HG02970 (cell line): ENCODE data around the gene GUCY2D.
"Not testable (repeated sequence)": the region's sequence is repeated elsewhere in the genome, so short reads cannot be mapped to it uniquely, and the experiment has no call there.

Experiments used
- ATAC-seq: cut with Tn5 transposase; IDR thresholded peaks from one replicate; pipeline ENCODE4 v1.9.1; 2021; ENCODE audit warnings: mild to moderate bottlenecking, moderate library complexity, moderate number of reproducible peaks; ENCODE audit not compliant: unreplicated experiment, low FRiP score

Gene GUCY2D

DNA sequence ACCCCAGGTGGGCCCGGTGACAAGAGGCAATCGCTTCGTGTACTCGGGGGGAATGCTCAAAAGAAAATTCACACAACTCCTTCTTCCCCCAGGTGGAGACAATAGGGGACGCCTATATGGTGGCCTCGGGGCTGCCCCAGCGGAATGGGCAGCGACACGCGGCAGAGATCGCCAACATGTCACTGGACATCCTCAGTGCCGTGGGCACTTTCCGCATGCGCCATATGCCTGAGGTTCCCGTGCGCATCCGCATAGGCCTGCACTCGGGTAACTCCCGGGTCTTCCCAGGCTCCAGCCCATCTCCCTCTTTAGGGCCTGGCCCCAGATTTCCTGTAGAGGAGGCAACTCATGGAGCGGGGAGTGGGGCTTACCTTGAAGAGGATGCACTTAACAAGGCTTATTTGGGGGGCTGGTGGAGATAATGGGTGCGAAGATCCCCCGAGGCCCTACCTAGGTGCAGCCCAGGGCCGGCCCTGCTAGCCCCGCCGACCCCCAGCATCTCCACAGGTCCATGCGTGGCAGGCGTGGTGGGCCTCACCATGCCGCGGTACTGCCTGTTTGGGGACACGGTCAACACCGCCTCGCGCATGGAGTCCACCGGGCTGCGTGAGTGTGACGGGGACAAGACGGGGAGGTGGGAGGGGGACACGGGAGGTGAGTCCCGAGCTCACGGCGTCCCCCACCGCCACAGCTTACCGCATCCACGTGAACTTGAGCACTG lies 13.0 kb downstream of the GUCY2D start:
- ATAC-seq = no peak

DNA sequence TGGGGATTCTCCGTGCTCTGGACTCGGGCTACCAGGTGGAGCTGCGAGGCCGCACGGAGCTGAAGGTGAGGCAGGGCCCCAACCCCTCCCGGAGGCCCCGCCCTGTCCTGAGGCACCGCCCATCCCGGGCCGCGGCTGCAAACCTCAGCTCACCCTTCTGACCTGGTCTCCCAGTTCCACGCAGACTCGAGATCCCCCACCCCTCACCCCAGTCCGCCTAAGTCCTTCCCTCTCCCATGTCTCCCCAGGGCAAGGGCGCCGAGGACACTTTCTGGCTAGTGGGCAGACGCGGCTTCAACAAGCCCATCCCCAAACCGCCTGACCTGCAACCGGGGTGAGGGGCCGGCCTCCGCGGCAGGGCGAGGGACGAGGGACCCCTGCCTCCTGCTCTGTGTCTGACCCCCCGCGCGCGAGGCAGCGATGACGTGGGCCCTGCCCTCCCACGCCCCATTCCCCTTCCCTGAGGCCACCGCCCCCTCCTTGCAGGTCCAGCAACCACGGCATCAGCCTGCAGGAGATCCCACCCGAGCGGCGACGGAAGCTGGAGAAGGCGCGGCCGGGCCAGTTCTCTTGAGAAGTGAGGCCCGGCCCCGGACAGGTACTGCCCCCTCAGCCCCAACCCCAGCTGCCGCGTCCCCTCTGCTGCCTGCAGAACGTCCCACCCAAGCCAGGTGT lies 13.7 kb downstream of the GUCY2D start:
- no peak for ATAC-seq

DNA sequence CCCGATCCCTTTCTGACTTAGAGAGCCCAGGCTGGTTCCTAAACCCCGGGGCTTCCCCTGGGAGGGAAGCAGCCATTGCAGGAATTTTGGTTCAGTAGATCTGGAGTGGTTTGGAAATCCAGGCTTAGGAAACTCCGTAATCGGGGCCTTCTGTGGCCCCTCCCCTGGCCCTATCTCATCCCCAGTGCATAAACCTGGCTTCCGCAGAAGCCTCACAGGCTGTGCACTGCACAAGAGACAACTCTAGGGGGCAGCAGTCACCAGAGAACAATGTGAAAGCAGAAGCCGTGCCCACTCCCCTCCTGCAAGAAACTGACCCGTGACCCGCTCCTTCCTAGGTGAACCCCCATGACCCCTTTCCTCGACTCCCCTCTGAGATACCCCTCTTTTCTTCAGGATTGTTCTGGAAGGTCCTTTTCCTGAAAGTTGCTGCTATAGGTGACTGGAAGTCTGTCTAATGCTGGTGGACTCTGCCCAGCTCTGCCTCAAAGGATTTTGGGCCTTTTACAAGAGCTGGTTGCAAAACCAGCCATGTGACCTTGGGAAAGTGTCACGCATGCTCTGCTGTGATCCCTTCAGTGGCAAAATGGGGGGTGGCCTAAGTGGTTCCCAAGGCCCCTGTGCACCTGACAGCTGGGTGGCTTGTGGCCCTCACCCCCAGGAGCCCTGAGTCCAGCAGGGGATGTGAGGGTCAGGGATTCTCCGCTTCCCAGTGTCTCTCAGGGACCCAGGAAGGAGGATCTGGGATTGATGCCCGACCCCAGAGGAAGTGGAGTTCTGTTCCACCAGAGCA lies 14.4 kb downstream of the GUCY2D start:
- ATAC-seq = no peak

DNA sequence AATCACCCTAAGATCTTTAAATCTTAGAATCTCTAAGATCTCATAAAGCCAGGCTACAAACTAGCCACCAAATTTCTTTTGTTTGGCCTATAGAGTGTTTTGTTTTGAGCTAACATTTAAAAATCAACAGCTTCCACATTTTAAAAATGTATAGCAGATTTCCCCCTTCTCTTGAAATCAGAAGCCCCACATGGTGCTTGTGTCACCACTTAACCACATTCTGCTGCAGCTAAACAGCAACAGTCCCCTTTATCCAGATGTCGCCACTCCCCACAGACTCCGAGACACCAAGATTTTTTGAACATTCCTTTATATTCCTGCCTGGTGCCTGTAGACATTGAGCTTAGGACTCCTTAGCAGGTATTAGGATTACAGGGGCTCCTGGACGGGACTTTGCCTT lies 16.0 kb downstream of the GUCY2D start:
- no peak for ATAC-seq

DNA sequence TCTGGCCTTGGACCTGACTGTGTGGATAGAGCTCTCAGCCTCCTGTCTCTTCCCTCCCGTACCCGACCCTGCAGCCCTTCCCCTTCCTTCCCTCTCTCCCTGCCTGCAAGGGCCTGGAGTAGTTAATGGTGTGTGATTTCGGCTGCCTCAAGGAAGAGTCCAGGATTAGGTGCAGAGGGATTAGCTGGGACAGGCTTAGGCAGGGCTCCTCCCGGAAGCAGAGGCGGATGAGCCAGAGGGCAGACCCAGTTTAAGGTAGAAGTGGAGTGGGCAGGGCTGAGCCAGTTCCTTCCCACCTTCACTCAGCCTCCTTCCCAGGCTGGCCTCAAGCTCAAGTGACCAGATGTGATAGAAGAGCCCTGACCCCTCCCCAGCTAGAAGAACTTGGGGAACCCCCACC lies 16.8 kb downstream of the GUCY2D start:
- ATAC-seq = no peak

DNA sequence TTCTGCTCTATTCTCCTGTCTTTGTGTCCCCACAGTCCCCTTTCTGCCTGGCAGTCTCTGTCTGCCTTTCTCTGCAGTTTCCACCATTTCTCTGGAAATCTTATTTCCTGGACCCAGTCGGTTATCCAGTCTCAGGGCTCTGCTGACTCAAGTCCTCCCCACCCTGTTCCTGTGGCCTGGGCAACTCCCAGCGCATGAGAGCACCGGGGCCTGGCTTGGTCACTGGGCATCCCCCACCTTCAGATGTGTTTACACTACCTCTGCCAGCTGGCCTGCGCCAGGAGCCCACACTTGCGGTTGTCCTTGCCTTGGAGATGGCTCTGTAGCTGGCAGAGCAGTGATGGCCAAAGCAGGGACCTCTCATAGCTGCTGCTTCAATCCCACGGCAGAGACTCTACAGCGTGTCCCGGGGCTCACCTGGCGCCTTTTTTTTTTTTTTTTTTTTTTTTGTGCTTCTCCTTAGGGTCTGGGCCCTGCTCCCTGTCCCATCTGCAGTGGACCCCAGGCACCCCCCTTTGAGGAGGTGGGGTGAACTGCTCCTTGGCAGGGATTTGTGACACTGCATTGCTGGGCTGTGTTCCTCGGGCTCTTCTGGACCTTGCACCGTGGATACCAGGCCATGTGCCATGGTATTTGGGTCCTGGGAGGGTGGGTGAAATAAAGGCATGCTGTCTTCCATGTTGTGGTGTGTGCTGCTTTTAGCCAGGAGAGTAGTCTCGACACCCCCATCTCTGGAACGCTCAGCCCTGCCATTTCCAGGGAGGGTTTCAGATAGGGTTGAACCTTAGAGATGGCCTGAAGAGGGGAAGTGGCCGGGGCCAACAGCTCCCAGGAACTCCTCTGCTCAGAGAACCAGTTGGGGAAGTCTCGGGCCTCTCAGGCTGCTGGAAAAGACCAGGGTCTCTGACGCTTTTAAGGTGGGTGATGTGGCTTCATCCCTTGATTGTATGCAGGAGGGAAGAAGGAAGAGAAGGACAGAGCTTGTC lies 17.5 kb downstream of the GUCY2D start:
- ATAC-seq = no peak

DNA sequence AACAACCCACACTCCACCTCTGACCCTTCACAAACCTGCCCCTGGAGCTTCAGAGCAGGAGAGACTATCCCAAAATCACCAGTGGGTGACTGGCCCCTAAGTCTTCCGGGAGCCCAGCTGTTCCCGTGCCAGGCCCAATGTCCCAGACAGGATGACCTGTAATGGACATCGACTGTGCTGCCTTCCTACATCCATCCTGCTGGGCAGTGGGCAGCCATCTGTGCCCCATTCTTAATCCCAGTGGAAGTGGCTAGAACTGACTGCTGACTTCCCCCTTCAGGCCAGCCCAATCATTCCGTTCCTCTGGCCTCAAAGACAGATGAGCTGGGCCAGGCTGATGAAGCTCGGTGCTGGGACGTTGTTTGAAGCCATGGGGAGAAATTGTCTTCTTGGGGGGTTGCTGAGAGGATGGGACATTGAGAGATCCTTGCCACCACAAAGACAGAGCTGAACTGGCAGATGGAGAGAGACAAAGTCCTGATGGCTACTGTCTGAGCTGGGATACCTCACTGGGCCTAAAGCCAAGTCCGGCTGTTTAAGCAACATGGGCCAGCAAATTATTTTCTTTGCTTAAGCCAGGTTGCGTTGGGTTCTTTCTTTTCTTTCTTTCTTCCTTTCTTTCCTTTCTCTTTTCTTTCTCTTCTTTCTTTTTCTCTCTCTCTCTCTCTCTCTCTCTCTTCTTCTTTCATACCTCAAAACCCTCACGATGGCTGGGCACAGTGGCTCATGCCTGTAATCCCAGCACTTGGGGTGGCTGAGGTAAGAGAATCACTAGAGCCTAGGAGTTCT lies 18.6 kb downstream of the GUCY2D start:
- ATAC-seq = no peak

DNA sequence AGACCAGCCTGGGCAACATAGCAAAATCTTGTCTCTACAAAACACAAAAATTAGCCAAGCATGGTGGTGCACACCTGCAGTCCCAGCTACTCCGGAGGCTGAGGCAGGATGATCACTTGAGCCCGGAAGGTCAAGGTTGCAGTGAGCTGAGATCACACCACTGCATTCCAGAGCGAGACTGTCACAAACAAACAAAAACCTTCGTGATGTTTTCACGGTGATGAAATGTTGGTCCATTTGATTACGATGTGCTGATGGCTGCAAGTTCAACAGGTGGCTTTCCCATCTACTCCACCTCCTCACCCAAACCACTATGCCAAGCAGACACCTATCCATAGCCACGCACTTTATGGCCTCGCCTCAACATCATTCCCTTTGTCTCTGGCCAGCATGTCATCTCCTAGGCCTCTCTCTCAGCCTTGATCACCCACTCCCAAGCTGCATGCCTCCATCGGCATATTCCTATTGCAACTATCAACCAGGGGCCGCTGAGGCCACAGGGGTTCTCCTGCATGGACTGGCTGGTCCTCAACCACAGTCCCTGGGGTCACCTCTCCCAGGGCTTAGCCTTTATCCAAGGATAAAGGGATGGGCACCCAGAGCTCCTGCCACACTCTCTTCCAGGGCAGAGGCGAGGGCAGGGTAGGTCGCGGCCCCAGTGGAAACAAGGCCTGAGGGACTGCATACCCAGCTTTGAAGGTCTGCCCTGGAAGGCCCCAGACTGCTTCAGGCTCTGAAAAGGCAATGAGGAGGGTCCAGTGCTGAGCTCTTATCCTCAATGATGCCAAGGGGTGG lies 19.3 kb downstream of the GUCY2D start:
- no peak for ATAC-seq

DNA sequence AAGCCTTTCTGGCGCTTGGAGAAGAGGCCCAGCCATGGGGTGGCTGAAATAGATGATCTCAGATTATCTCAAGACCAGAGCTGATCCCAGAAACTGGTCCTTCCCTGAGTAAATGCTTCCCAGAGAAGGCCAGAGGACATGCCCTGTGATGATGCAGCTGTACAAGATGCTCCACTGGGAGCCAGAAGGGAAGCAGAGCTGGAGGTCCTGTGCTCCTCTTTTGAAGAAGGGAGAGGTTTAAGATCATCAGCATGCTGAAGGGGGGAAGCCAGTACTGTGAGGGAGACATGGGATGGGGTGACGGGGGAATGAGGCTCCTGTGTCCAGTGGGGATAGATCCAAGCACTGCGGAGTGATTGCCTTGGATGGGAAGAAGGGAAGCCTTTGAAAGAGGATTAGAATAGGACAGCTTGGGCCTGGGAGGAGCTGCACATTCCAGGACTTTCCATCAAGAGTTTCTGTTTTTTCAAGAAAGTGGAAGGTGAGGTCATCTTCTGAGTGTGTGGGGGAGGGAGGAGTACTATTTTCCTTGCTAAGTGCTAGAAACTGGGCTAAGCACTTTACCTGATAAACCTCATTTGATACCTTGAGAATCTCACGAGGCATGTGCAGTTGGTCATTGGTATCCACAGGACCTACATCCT lies 20.1 kb downstream of the GUCY2D start:
- no peak for ATAC-seq

DNA sequence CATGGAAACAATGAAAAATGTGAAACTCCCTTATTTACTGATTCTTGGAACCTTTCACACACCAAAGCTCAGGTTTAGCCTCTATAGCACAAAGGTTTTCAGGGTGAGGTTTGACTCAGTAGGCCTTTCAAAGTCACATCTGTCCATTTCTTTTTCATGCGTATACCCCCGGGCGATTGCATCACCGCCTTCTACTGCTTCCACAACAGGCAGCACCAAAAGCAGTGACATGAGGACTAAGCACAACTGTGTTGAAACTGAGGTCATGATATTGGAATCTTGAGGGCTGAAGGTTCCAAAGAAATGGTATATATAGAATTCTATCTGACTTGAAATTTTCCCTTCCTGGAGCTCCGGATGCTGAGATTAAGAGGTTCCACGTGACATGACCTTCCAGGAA lies 21.7 kb downstream of the GUCY2D start:
- ATAC-seq = not testable (repeated sequence)

DNA sequence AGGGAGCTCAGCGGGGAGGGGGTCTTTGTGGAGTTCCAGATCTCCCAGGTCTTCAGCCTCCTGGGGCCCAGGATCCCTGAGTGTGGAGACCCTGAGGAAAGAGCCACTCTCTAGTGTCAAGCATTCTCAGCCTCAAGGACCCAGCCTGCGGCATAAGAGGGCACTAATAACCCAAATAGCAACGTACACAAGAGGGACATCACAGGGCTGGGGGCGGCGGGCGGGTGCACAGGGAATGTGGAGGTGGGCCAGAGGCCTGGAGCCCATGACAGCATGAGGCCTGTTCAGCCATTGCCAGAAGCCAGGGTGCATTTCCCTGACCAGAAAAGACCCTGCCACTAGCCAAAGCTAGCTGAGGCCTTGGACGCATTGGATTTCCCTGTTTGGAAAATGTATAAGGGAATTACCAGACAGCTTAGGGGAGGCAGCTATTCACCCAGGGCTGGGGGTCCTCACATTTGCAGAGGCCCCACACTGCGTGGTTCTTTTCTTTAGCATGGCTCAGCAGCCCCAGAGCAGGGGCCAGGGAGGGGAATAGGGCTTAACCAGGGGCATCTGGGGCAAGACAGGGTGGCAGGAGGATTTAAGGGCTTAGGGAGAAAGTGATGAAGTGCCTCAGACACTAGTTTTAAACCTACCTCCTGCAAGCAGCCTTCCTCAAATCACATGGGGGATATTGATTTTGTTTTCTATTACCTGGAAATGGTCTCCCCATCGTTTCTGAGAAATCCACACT lies 22.9 kb downstream of the GUCY2D start:
- ATAC-seq = no peak

DNA sequence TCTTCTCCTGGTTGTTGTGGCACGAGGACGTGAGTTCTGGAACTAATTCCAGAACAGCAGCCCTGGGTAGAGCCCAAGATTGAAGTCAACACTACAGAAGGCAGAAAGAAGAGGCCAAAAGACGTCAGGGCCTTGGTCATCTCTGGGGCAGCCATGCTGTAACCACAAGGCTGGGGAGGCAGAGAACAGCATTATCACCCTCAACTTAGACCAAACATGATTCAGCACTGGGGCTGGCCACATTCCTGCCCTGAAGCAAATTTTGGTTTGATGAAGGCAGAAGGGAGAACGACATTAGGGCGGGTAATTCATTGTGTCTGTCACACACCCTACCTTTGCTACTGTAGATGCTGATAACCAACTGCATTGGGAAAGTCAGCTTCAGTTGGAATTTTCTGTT lies 26.7 kb downstream of the GUCY2D start:
- ATAC-seq = no peak

DNA sequence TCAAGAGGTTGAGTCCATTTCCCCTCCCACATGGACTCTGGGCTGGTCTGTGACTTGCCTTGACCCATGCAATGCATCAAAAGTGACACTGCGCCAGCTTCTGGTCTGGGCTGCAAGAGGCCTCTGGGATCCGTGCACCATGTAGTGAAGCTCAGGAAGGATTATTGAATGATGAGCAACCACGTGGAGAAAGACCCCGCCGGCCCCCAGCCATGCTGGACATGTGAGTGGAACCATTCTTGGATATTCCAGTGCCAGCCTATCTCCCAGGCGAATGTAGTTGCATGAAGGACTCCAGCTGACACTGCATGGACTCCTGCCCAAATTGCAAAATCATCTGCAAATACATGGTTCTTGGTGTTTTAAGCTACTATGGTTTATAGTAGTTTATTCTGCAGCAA lies 28.8 kb downstream of the GUCY2D start:
- no peak for ATAC-seq

DNA sequence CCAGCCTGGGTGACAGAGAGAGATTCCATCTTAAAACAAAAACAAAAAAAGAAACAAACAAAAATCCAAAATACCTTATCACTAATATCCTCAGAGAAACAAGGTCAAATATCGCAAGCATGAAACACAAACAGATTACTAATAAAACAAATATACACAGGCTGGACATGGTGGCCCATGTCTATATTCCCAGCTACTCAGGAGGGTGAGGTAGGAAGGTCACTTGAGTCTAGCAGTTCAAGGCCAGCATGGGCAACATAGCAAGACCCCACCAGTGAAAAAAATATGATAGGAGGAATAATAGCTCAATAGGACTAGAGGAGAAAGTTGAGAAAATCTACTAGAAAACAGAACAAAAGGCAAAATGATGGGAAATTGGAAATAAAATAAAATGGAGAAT lies 29.5 kb downstream of the GUCY2D start:
- ATAC-seq = no peak

DNA sequence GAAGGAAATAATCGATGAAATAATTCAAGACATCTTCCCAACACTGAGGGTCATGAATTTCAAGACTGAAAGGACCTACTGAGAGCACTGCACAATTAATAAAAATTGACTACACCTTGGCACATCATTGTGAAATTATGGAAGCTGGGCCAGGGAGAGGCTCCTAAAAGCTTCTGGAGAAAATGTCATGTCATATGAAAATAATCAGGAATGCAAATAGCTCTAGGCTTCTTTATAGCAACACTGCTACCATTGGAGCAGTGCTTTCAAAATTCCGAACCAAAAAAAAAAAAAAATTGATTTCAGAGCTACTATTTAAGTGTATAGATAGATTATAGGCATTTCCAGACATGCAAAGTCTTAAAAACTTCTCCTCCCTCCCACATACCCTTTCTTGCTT lies 30.0 kb downstream of the GUCY2D start:
- ATAC-seq = no peak

DNA sequence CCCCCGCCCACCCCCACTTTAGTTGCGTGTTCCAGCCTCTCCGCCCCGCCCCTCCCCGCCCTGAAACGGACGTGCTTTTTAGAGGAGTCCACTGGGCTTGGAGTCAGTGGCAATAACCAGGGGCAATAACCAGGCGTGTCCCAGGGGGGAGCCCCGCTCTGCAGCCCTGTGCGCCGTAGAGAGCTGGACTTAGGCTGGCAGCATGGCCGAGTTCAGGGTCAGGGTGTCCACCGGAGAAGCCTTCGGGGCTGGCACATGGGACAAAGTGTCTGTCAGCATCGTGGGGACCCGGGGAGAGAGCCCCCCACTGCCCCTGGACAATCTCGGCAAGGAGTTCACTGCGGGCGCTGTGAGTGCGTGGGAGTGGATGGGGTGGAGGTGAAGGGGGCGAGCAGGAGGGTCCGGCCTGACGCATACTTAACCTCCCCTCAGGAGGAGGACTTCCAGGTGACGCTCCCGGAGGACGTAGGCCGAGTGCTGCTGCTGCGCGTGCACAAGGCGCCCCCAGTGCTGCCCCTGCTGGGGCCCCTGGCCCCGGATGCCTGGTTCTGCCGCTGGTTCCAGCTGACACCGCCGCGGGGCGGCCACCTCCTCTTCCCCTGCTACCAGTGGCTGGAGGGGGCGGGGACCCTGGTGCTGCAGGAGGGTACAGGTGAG lies 36.7 kb downstream of the GUCY2D start, which contains the start of gene ALOX15B:
Gene ALOX15B, plus strand, starts transcription at position 106 of the 657 bp plus-strand sequence. Its CDS starts 97 bp downstream, at position 203.
- no peak for ATAC-seq

DNA sequence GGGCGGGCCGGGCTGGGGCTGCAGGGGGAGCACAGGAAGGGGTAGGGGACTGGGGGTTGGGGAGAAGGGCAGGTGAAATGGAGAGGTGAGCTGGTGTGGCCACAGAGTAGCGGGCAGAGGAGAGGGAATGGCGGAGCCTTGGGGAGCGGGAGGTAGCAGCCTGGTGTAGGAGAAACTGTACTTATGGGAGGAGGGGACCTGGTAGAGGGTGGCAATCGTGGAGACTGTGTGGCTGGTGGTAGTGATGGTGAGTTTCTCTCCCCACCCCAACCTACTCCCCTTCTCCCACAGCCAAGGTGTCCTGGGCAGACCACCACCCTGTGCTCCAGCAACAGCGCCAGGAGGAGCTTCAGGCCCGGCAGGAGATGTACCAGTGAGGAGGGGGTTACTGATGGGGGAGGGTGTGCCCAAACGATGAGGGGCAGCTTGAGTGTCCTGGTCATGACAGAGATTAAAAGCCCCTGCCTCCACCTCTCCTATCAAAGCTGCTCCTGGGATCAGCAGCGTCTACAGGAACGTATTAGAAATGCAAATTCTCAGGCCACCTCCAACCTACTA lies 37.3 kb downstream of the GUCY2D start:
- no peak for ATAC-seq
